Stimulated activated CD4-positive, alpha-beta T cell treated with anti-CD3 and anti-CD28 coated beads, TNF-alpha, amount 100 ng/mL, for 24 hours (primary cell): ENCODE measurements around the gene ARHGAP26.

Source experiments
- DNase-seq, 3 experiments: peaks; one replicate each; pipeline ENCODE4 v3.0.0-alpha.2; 2020; ENCODE audit warnings: low read depth in 3 of 3

ARHGAP26 gene

GRCh38 chr5:142872217-142872616 is 102.0 kb downstream of the ARHGAP26 start:
- no peak for DNase-seq

GRCh38 chr5:142872795-142873194 is 102.6 kb downstream of the ARHGAP26 start:
- DNase-seq, result no peak

GRCh38 chr5:142873831-142874230 is 103.7 kb downstream of the ARHGAP26 start:
- DNase-seq, result no peak

- DNase-seq, result no peak
These were observed 104.4 kb downstream of the ARHGAP26 start for GRCh38 chr5:142874540-142874939.

- no peak for DNase-seq
These were observed 105.8 kb downstream of the ARHGAP26 start for GRCh38 chr5:142875936-142876335.

- DNase-seq, result no peak
These were observed 106.6 kb downstream of the ARHGAP26 start for GRCh38 chr5:142876817-142877216.

GRCh38 chr5:142878111-142878510 is 107.9 kb downstream of the ARHGAP26 start:
- no peak for DNase-seq

- DNase-seq, result no peak
These were observed 108.5 kb downstream of the ARHGAP26 start for GRCh38 chr5:142878638-142879037.

- DNase-seq, result no peak
These were observed 111.1 kb downstream of the ARHGAP26 start for GRCh38 chr5:142881076-142881783.

GRCh38 chr5:142881784-142882126 is 111.6 kb downstream of the ARHGAP26 start:
- DNase-seq, result no peak

GRCh38 chr5:142883025-142883424 is 112.8 kb downstream of the ARHGAP26 start:
- DNase-seq, result no peak

GRCh38 chr5:142883438-142883837 is 113.3 kb downstream of the ARHGAP26 start:
- no peak for DNase-seq

GRCh38 chr5:142884029-142884428 is 113.9 kb downstream of the ARHGAP26 start:
- no peak for DNase-seq

GRCh38 chr5:142886211-142886610 is 116.0 kb downstream of the ARHGAP26 start:
- no peak for DNase-seq

GRCh38 chr5:142886956-142887355 is 116.8 kb downstream of the ARHGAP26 start:
- DNase-seq, result no peak

- DNase-seq, result no peak
These were observed 118.4 kb downstream of the ARHGAP26 start for GRCh38 chr5:142888469-142889085.

- no peak for DNase-seq
These were observed 121.8 kb downstream of the ARHGAP26 start for GRCh38 chr5:142892021-142892420.

- no peak for DNase-seq
These were observed 124.1 kb downstream of the ARHGAP26 start for GRCh38 chr5:142894315-142894714.

- no peak for DNase-seq
These were observed 124.6 kb downstream of the ARHGAP26 start for GRCh38 chr5:142894749-142895148.

- no peak for DNase-seq
These were observed 126.3 kb downstream of the ARHGAP26 start for GRCh38 chr5:142896325-142897007.

GRCh38 chr5:142897328-142897727 is 127.2 kb downstream of the ARHGAP26 start:
- DNase-seq, result no peak

GRCh38 chr5:142900927-142901326 is 130.8 kb downstream of the ARHGAP26 start:
- DNase-seq, result no peak
